MV-4-11 (cell line): ENCODE data around the gene TENT4B.
"Not testable (repeated sequence)": the region's sequence is repeated elsewhere in the genome, so short reads cannot be mapped to it uniquely, and the experiment has no call there.

Experiments used
- DNase-seq: peaks from one replicate; lab custom pipeline; 2025; lab: John Stamatoyannopoulos, UW

Gene TENT4B

GRCh38 chr16:50154420-50154950 is 1.4 kb downstream of the TENT4B start:
- DNase-seq: no peak

- no peak for DNase-seq
Observed at GRCh38 chr16:50155925-50156324, 2.8 kb downstream of the TENT4B start.

GRCh38 chr16:50156590-50156989 is 3.5 kb downstream of the TENT4B start:
- DNase-seq: no peak

- DNase-seq: no peak
Observed at GRCh38 chr16:50160495-50161164, 7.5 kb downstream of the TENT4B start.

GRCh38 chr16:50161950-50162349 is 8.8 kb downstream of the TENT4B start:
- DNase-seq: no peak

GRCh38 chr16:50165473-50165872 is 12.4 kb downstream of the TENT4B start:
- no peak for DNase-seq

- DNase-seq: no peak
Observed at GRCh38 chr16:50166511-50167500, 13.7 kb downstream of the TENT4B start.

- DNase-seq: no peak
Observed at GRCh38 chr16:50167556-50167955, 14.4 kb downstream of the TENT4B start.

GRCh38 chr16:50169555-50170096 is 16.5 kb downstream of the TENT4B start:
- DNase-seq: peak; percentile 41

- not testable (repeated sequence) for DNase-seq
Observed at GRCh38 chr16:50171773-50172172, 18.7 kb downstream of the TENT4B start.

- no peak for DNase-seq
Observed at GRCh38 chr16:50172195-50172922, 19.3 kb downstream of the TENT4B start.

- no peak for DNase-seq
Observed at GRCh38 chr16:50173316-50173715, 20.2 kb downstream of the TENT4B start.

- DNase-seq: no peak
Observed at GRCh38 chr16:50178491-50178941, 25.4 kb downstream of the TENT4B start.

- DNase-seq: no peak
Observed at GRCh38 chr16:50182441-50182840, 29.3 kb downstream of the TENT4B start.

- DNase-seq: no peak
Observed at GRCh38 chr16:50183316-50183715, 30.2 kb downstream of the TENT4B start.

GRCh38 chr16:50185005-50185505 is 31.9 kb downstream of the TENT4B start:
- DNase-seq: no peak

- no peak for DNase-seq
Observed at GRCh38 chr16:50188619-50189136, 35.6 kb downstream of the TENT4B start.

GRCh38 chr16:50190292-50190691 is 37.2 kb downstream of the TENT4B start:
- DNase-seq: no peak

GRCh38 chr16:50192386-50193050 is 39.4 kb downstream of the TENT4B start:
- DNase-seq: no peak

- no peak for DNase-seq
Observed at GRCh38 chr16:50193594-50193993, 40.5 kb downstream of the TENT4B start.

- peak; percentile 31 for DNase-seq
Observed at GRCh38 chr16:50195276-50195675, 42.2 kb downstream of the TENT4B start.
